Upper lobe of left lung (tissue), 4 donors: Measurements from ENCODE around the gene GALNS.

Source experiments
- CTCF ChIP-seq, 6 experiments: fragments of 450-650 bp in 4 of 6; fragments of 200-600 bp in 2 of 6; sonication (generic) in 2 of 6; IDR thresholded peaks; one replicate each; pipeline ENCODE4 v1.5.1; 2016 to 2019; ENCODE audit warnings: antibody characterized with exemption in 6 of 6
- POLR2A ChIP-seq, 4 donors: fragments of 450-650 bp; IDR thresholded peaks; one replicate each; pipeline ENCODE4 v1.5.1; 2016 to 2017; ENCODE audit warnings: antibody characterized with exemption in 4 of 4, mild to moderate bottlenecking in 2 of 4
- POLR2AphosphoS5 ChIP-seq, 2 donors: sonication (generic); formaldehyde crosslinking; IDR thresholded peaks; one replicate each; pipeline ENCODE4 v1.5.1; 2017; ENCODE audit warnings: antibody characterized with exemption in 2 of 2

DNA sequence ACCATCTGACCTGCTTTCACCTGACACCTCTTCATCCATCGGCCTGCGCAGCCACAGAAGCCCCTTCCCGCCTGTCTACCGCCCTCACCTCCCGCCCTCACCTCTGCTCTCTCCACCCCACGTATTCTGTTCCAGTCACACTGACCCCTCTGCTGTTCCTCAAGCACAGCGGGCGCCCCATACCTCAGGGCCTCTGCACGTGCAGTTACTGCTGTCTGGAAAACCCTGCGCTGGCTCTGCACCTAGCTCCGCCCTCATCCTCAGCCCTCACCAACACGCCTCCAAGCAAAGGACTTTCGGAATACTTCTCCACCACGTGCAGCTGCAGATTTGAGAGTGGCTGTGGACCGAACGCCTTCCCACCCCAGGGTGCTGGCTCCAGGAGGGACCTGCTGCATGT lies 34.3 kb upstream of the GALNS start:
- TF ChIP-seq CTCF (IDR thresholded peaks at IDR 0.05) = no peak
- no peak for TF ChIP-seq POLR2A (IDR thresholded peaks at IDR 0.05)
- no peak for TF ChIP-seq POLR2AphosphoS5 (IDR thresholded peaks at IDR 0.05)
